ENCODE measurements around the gene BST2. TPM values are rescaled to one million over a fixed set of nuclear protein-coding genes. Genes with fewer than 3 reads are reported as not detected.

BST2 gene
- total and polyA plus RNA-seq, 2 of the 4 experiments (the other 2 are of a cell fraction), result 0.18 to 0.92 TPM

DNA sequence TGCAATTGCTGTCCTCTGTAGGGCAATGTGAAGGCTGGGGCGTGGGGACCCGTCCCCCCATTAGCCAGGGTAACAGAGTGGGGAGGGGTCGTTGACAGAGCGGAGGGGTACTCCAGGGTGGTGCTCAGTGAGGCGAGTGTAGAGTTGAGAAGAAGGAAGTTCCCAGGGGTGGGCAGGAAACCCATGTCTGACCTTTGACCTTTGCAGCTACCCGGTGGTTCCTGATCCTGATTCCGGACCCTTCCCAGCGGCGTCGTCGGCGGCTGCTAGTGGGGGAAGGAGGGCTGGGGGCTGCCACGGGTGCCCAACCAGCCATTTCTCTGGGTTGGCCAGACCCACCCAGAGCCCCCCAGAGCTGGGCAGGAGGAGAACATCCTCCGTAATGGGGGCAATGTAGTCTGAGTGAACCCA is 26.2 kb downstream of the BST2 start:
- no peak overlapping the region for H2BK5ac ChIP-seq (ENCODE audit: low read depth, low read length, poor library complexity, severe bottlenecking)
- no peak overlapping the region for H2BK20ac ChIP-seq (ENCODE audit: low read depth, low read length)
- CTCF ChIA-PET, result no interaction called here
- H3K9me1 ChIP-seq (ENCODE audit: insufficient read depth, low read length), result no peaks in the 10 kb centered on the region
- no peak overlapping the region for H3K4me3 ChIP-seq (ENCODE audit: insufficient read depth, low read depth, low read length)
- H4K5ac ChIP-seq (ENCODE audit: low read depth, low read length), result no peak overlapping the region
- DNase-seq (no peak), ATAC-seq (ENCODE audit: low read depth) (no peak)
- no peak overlapping the region for H2AK5ac ChIP-seq (ENCODE audit: low read depth, low read length)
- peaks cover 4% of the 10 kb centered on the region for H3K9me3 ChIP-seq (ENCODE audit: control insufficient read depth, insufficient read depth, low read length)
- no peak overlapping the region for H2AFZ ChIP-seq (replicated peaks; ENCODE audit: low read length, poor library complexity)
- no peak overlapping the region for H3K4me2 ChIP-seq (ENCODE audit: low read depth, low read length)
- no peaks in the 10 kb centered on the region for H3K36me3 ChIP-seq (ENCODE audit: control insufficient read depth, insufficient read depth, low read length)
- H4K20me1 ChIP-seq (ENCODE audit: insufficient read depth, low read length), result no peaks in the 10 kb centered on the region
- no peak overlapping the region for H2BK15ac ChIP-seq (ENCODE audit: low read depth, low read length)
- no peaks in the 10 kb centered on the region for H3K4me1 ChIP-seq (ENCODE audit: control insufficient read depth, insufficient read depth, low read length)
- no peak overlapping the region for H3K56ac ChIP-seq (ENCODE audit: extremely low read depth, insufficient read depth, low read length)
- POLR2A ChIA-PET (ENCODE audit: unreplicated experiment), result no interaction called here
- no peak overlapping the region for H3K27ac ChIP-seq (ENCODE audit: insufficient read depth, low read length)
- H3K27me3 ChIP-seq (ENCODE audit: control insufficient read depth, insufficient read depth, low read length), result peaks cover 10% of the 10 kb centered on the region; the same call in 1 of the 2 replicates
- BruUV-seq (replicated peaks), result no TSS peak
- no peak overlapping the region for H3K4ac ChIP-seq (ENCODE audit: low read depth, low read length)
- no peak overlapping the region for H2BK120ac ChIP-seq (ENCODE audit: low read depth, low read length)
- H4K91ac ChIP-seq (ENCODE audit: insufficient read depth, low read depth, low read length), result no peak overlapping the region
- 10% methylated on average over 2 of the region's 14 CpGs; no CpG with 5 or more reads in 1 of the 2 experiments for WGBS, 2 experiments (ENCODE audit: extremely low coverage in 2 of 2, insufficient read length in 1 of 2)
- H3K23ac ChIP-seq (ENCODE audit: low read depth, low read length), result no peak overlapping the region
- in situ Hi-C loops (cut with MboI; ENCODE audit: low sequenced_read_pairs) (no loop called here), intact Hi-C loops (cut with micrococcal nuclease) (no loop called here), dilution Hi-C loops (cut with HindIII; ENCODE audit: low sequenced_read_pairs, unreplicated experiment) (no loop called here)
- no peak overlapping the region for H3K18ac ChIP-seq (ENCODE audit: low read depth, low read length)
- no peak for TF ChIP-seq CHD1 (IDR thresholded peaks at IDR 0.05; ENCODE audit: low read depth, low read length)
- TF ChIP-seq BHLHE40 (IDR thresholded peaks at IDR 0.05; ENCODE audit: low read depth, low read length), result no peak
- TF ChIP-seq CEBPB (IDR thresholded peaks at IDR 0.05; ENCODE audit: low read depth, low read length), result no peak
- no peak for TF ChIP-seq ELK1 (IDR thresholded peaks at IDR 0.05; ENCODE audit: borderline replicate concordance, low read depth, low read length)
- H2AK9ac ChIP-seq (replicated peaks; ENCODE audit: low read depth, low read length, poor library complexity), result no peak overlapping the region
- no peaks in the 10 kb centered on the region for H3K79me1 ChIP-seq (ENCODE audit: low read depth in 1 of 2, low read length in 2 of 2)
- H3K14ac ChIP-seq (replicated peaks; ENCODE audit: low read depth, low read length), result no peak overlapping the region
- no peak overlapping the region for H4K8ac ChIP-seq (ENCODE audit: low read depth in 2 of 2, low read length in 2 of 2)
- no peak overlapping the region for H3K9ac ChIP-seq (ENCODE audit: low read depth, low read length)

All from IMR-90 (cell line).